HG03280 (cell line): Measurements from ENCODE around the gene PLCD1.
"Not testable (repeated sequence)": the region's sequence is repeated elsewhere in the genome, so short reads cannot be mapped to it uniquely, and the experiment has no call there.

ENCODE experiments used
- ATAC-seq: cut with Tn5 transposase; IDR thresholded peaks from one replicate; pipeline ENCODE4 v1.9.1; 2021; ENCODE audit warnings: mild to moderate bottlenecking, moderate library complexity; ENCODE audit not compliant: unreplicated experiment

PLCD1 gene

DNA sequence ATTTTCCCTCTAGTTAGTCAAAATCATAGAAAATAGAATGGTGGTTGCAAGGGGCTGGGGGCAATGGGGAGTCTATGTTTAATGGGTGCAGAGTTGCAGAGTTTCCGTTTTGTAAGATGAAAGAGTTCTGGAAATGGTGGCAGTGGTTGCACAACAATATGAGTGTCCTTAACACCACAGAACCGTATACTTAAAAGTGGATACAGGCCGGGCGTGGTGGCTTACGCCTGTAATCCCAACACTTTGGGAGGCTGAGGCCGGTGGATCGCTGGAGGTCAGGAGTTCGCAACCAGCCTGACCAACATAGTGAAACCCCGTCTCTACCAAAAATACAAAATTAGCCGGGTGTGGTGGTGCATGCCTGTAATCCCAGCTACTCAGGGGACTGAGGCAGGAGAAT, 41.1 kb downstream of the PLCD1 start:
- ATAC-seq: not testable (repeated sequence)

DNA sequence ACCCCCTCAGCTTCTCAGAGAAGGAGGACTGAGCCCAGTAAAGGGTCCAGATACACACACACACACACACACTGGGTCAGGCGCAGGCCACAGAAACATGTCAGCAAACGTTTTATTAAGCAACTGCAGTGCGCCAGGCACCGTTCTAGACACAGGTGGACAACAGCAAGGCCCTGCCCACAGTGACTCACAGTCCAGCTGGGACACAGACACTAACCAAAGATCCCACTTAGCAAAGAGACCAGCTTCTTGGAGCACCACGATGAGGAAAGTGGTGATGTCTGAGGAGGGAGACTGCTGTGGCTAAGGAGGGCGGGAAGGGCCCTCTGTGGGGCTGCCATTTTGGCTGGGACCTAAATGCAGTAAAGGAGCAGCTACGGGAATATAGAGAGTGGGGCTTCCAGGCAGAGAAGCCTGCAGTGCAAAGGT, 41.7 kb downstream of the PLCD1 start:
- ATAC-seq: no peak

DNA sequence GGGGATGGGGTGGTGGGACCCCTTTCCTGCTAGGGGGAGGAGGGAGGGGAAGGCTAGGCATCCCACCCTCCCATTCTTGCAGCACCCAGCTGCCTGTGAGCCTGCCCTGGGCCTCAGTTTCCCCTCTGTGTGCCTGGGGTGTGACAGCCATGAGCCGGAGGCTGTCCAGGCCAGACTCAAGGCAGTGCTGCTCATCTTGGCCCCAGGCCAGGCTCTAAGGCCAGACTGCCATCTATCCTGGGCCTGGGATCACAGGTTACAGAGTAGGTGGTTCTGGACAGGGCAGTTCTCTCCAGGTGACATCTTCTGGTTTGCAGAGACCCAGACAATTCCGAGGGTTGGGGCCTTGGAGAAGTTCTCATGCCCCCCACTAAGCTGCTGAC, 42.1 kb downstream of the PLCD1 start:
- ATAC-seq: no peak

GRCh38 chr3:37986479-37987314, 42.7 kb downstream of the PLCD1 start:
- ATAC-seq: no peak

DNA sequence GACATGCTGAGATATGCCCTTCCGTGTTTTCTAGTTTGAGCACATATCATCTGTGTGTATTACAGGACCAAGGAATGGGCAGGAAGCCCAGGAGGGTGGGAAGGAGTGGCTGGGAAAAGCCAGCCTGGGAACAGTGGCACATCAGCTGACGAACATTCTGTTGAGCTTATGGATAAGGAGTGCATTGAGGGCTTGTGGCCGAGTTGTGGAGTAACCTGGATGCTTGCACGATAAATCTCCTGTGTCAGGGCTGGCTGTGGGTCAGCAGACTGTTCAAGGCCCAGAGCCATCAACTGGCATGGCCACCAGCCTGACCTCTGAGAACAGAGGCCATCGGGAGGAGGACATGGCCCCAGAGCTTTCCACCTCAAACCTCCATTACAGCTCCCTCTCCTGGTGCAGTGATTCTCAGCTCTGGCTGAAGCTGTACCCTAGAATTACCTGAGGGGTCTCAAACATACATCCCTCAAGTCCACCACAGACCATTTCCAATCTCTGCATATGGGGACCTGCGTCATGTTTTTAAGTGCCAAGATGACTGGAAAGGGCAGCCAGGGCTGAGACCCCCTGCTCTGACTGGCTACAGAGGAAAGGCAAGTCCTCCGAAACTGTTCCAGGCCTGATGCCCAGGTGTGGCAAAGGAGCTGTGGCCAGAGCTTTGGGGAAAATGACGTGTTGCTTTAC, 43.7 kb downstream of the PLCD1 start:
- no peak for ATAC-seq

DNA sequence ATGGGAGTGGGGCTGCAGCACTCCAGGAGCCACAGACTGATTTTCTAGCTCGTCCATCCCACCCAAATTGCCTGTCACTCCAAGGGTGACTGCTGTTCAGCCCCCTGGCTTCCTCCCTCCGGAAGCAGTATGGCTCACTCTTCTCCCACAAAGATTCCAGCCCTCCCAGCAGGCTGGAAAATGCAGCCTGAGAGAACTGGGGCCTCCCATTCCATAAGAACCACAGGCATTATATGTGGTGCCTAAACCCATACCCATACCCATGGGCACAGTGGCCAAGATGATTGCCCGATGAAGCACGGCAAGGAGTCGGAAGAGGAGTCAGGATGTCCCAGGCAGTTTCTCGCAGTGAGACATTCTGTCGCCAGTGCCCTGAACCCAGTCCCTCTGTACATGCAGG, 44.8 kb downstream of the PLCD1 start:
- ATAC-seq: no peak

GRCh38 chr3:37984051-37984450, 45.4 kb downstream of the PLCD1 start:
- ATAC-seq: no peak

DNA sequence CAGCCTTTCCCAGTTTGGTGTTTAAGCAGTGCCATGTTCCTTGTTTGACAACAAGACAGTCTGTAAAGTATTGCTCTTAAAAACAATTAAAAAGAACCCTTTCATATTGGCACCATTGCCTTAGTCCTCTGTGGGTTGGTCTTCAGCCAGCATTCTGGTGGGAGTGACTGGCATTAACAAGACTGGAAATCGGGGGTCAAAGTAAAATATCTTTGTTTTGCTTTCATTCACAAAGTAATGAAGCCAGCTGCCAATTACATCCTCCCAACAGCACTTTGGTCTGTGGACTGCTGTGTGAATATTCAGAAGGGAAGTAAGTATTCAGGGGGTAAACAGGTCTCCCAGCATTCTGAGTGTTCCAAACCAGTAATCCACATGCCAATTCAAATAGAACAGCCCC, 47.1 kb downstream of the PLCD1 start:
- no peak for ATAC-seq

DNA sequence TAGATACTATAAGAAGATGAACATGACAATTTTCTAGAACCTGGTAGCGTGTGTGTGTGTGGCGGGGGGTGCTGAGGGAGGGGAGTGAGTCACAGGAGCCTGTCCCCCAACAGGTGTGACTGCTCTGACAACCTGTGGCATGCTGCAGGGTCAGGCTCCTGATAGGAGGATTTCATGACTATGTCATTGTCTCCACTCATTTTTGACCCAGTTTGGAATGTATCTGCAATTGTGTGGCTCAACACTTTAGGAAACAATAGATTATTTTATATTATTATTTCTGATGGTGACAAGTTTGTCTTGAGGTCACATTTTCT, 48.1 kb downstream of the PLCD1 start:
- no peak for ATAC-seq

- ATAC-seq: no peak
Measured at GRCh38 chr3:37980462-37981347, 48.7 kb downstream of the PLCD1 start.

- ATAC-seq: no peak
Measured at GRCh38 chr3:37979541-37980461, 49.6 kb downstream of the PLCD1 start.

GRCh38 chr3:37974121-37975083, 55.0 kb downstream of the PLCD1 start:
- peak; percentile 84 for ATAC-seq

DNA sequence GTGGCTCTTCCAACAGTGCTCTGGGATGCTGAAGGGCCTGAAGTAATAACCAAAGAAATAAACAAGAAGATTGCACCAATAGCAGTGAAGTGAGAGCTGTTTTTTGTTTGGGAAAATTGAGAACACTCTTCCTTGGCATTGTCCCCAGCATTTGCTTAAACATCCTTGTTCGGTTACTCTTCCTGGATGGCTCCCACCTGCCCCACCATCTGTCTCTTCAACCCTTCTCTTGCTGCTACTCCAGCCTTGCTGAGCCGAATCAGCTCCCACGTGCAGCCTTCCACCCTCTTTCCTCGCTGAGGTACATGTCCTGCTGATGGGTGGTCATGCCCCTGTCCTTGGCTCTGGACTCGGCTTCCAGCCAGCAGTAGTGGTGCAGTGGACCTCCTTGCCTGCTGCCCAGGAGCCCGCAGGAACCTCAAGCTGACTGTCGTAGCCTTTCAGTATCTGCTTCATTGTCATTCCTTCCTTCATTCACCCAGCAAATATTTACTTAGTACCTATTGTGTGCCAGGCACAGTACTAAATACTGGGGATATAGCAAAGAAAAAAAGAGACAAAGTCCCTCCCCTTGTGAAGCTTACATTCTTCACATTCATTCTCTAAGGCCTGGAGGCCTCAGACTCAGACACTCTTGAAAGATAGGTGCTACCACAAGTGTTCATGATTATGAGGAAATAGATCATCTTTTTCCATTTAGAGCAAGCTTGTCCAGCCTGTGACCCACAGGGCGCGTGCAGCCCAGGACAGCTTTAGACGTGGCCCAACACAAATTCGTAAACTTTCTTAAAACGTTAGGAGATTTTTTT, 56.0 kb downstream of the PLCD1 start:
- no peak for ATAC-seq

GRCh38 chr3:37972056-37972455, 57.4 kb downstream of the PLCD1 start:
- ATAC-seq: not testable (repeated sequence)

DNA sequence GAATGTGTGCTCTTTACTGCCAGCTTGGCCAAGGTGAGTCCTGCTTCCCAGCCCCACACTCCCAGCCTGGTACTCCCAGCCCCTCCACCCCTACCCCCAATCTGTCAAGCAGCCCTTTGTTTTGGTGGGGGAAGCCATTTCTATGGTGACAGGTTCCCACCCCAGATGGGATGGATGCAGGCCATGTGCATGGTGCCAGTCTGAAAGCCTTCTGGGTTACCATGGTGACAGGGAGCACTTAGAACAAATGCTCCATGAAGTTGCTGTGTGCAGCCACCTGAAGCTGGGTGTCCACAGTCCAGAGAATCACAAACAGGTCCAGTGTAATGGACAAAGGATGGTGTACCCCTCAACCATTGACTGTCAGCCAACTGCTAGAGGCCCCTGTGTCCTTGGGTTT, 58.0 kb downstream of the PLCD1 start:
- ATAC-seq: no peak

DNA sequence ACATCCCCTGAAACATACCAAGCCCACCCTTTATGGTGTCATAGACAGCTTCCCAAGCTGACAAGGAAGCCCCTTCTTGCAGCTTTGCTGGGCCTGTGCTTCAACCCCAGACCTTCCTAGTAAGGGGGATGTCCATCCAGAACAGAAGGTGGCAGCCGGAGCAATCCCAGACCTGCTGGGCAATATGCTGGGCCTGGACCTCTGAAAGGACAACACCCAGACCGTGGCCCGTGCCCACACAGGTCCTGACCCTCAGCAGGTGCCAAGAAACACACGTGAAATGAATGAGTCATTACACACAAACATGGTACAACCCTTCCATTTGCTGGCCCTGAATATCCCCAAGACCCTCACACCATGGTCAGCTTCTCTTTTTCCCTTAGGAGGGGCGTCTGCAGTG, 58.6 kb downstream of the PLCD1 start:
- no peak for ATAC-seq

GRCh38 chr3:37969596-37970100, 59.8 kb downstream of the PLCD1 start:
- ATAC-seq: no peak
